ENCODE results near the gene GNAS-AS1.

The GNAS-AS1 gene

GRCh38 chr20:58850693-58851174, at the start of gene GNAS-AS1:
GNAS-AS1 (minus strand) TSS chr20:58850902.
- peak; percentile 94 for DNase-seq

GRCh38 chr20:58900397-58900796, 49.7 kb upstream of the GNAS-AS1 start:
- peak; percentile 66 for DNase-seq

GRCh38 chr20:58899512-58899911, 48.8 kb upstream of the GNAS-AS1 start:
- DNase-seq: no peak

- no peak for DNase-seq
Measured at GRCh38 chr20:58898629-58899408, 48.1 kb upstream of the GNAS-AS1 start.

GRCh38 chr20:58897488-58897887, 46.8 kb upstream of the GNAS-AS1 start:
- no peak for DNase-seq

- no peak for DNase-seq
Measured at GRCh38 chr20:58896820-58897219, 46.1 kb upstream of the GNAS-AS1 start.

- DNase-seq: no peak
Measured at GRCh38 chr20:58895448-58896180, 44.9 kb upstream of the GNAS-AS1 start.

GRCh38 chr20:58894652-58895447, 44.1 kb upstream of the GNAS-AS1 start:
- DNase-seq: no peak

GRCh38 chr20:58893355-58894120, 42.8 kb upstream of the GNAS-AS1 start:
- DNase-seq: no peak

- DNase-seq: no peak
Measured at GRCh38 chr20:58892932-58893224, 42.2 kb upstream of the GNAS-AS1 start.

- DNase-seq: peak; percentile 78
Measured at GRCh38 chr20:58892141-58892931, 41.6 kb upstream of the GNAS-AS1 start.

GRCh38 chr20:58891718-58892140, 41.0 kb upstream of the GNAS-AS1 start:
- DNase-seq: no peak

- peak; percentile 86 for DNase-seq
Measured at GRCh38 chr20:58891086-58891717, 40.5 kb upstream of the GNAS-AS1 start.

GRCh38 chr20:58890518-58891085, 39.9 kb upstream of the GNAS-AS1 start:
- peak; percentile 91 for DNase-seq

- no peak for DNase-seq
Measured at GRCh38 chr20:58889798-58890517, 39.3 kb upstream of the GNAS-AS1 start.

- no peak for DNase-seq
Measured at GRCh38 chr20:58889334-58889760, 38.6 kb upstream of the GNAS-AS1 start.

GRCh38 chr20:58888521-58889333, 38.0 kb upstream of the GNAS-AS1 start:
- peak; percentile 81 for DNase-seq

- no peak for DNase-seq
Measured at GRCh38 chr20:58888103-58888502, 37.4 kb upstream of the GNAS-AS1 start.

- DNase-seq: no peak
Measured at GRCh38 chr20:58886546-58886945, 35.8 kb upstream of the GNAS-AS1 start.

All from fibroblast of skin of right quadriceps (primary cell).